Stimulated activated CD4-positive, alpha-beta T cell treated with anti-CD3 and anti-CD28 coated beads, Interleukin-15, amount 100 ng/mL, for 48 hours (primary cell): Measurements from ENCODE around the gene GNPTG.

ENCODE experiments used
- DNase-seq, 2 donors: peaks; one replicate each; pipeline ENCODE4 v3.0.0-alpha.2; 2020; ENCODE audit warnings: low read depth in 2 of 2

The GNPTG gene

GRCh38 chr16:1333854-1334700 lies 17.7 kb upstream of the GNPTG start:
- DNase-seq, result no peak

- DNase-seq, result no peak
Observed at GRCh38 chr16:1334739-1335138, 17.0 kb upstream of the GNPTG start.

DNA sequence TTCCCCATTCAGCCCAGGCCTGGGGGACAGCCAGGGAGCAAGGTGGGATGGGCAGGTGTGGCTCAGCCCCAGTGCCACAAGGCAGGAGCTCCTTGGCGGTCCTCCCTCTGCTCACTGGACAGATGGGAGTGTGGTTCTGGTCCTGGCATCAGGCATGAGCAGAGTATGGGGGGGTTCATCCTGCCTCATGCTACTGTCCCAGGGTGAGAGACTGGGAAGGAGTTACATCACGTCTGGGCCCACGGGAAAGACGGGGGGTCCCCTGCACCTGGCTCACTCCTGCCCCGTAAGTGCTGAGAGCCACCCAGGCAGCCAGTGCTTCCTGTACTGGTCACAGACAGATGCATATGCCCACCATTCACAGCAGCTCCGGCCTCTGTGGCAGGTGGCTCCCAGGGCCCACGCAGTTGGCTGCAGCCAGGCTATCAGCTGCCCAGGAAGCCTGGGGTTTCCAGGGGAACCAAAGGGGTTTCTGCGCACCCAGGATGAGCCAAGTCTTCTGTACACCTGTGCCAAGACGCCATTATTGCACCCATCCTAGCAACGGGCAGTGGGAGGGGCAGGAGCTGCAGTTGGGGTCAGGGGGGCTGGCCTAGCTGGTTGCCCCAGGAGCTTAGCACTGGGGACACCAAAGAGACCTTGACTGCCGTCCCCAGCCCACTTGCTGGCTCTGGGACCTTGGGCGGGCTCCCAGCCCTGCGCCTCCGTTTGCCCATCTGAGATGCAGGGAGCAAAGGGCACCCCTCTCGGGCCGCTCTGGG lies 16.3 kb upstream of the GNPTG start:
- DNase-seq, result no peak

DNA sequence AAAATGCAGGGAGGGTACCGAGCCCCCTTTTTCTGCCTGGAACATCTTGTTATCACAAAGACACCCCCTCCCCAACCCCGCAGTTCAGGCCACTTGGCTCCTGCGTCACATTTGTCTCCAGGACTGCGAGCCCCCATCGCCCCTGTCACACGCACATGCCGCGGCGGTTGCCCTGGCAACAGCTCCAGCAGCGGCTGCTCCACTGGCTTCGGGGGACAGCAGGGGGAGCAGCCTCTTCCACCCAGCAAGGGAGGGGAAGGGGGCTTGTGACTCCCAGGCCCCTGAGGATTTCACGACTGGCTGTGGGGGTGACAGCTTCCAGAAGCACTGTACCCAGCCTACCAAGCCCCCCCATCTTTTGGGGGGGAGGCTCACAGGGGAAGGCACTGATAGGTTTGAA lies 15.7 kb upstream of the GNPTG start:
- DNase-seq, result no peak

DNA sequence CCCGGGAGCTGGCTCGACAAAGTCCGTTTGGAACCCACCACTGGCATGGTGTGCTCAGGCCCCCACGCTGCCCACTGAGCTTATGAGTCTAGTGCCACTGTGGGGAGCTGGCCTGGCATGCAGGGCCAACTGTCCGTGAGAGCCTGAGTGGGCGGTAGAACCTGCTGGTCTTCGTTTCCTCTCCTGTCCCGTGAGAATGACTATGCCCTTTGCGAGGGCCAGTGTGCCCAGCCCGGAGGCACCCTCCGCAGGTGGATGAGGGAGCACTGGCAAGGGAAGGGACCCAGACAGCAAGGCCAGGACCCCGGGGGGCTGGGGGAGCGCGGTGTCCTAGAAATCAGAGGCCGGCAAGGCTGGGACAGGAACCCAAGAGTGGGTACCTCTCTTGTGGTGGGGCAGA lies 15.1 kb upstream of the GNPTG start:
- DNase-seq, result no peak

DNA sequence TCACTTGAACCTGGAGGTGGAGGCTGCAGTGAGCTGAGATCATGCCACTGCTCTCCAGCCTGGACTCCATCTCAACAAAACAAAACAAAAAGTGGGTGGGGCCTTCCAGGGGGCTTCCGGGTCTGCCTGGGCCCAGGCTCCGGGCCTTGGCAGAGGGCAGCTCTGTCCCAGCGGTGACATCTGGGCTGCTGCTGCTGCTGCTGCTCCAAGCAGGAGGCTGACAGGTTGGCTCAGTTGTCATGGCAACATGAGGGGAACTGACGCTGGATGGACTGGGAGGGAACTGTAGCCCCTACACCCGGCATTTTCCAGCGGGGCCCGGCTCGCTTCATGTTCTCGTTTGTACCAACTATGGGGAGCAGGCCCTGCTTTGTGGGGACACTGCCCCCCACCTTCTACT lies 14.2 kb upstream of the GNPTG start:
- DNase-seq, result no peak

DNA sequence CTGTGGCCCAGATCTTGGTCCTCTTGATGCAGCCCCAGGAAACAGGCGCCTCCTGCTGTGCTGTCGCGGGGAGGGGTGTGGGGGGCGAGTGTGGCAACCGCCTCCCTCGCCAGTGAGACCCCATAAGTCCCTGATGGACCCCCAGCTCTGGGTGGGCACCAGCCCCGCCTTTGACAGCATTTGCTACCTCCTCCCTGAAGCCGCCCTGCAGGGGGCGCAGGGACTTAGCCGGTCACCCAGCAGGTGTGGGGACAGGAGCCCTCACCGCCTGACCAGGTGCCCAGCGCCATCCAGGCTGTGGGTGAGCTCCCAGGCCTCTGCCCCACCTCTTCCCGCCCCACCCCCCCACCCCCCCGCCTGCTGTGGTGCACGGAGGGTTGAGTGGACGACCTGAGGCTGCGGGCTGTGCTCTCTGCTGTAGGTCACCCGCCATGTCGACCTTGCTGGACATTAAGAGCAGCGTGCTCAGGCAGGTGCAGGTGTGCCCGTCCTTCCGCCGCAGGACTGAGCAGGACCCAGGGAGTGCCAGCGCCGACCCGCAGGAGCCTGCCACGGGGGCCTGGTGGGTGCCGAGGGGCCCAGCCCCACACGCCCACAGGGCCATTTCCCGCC lies 13.5 kb upstream of the GNPTG start:
- DNase-seq, result no peak

GRCh38 chr16:1338855-1339675 lies 12.7 kb upstream of the GNPTG start:
- no peak for DNase-seq

DNA sequence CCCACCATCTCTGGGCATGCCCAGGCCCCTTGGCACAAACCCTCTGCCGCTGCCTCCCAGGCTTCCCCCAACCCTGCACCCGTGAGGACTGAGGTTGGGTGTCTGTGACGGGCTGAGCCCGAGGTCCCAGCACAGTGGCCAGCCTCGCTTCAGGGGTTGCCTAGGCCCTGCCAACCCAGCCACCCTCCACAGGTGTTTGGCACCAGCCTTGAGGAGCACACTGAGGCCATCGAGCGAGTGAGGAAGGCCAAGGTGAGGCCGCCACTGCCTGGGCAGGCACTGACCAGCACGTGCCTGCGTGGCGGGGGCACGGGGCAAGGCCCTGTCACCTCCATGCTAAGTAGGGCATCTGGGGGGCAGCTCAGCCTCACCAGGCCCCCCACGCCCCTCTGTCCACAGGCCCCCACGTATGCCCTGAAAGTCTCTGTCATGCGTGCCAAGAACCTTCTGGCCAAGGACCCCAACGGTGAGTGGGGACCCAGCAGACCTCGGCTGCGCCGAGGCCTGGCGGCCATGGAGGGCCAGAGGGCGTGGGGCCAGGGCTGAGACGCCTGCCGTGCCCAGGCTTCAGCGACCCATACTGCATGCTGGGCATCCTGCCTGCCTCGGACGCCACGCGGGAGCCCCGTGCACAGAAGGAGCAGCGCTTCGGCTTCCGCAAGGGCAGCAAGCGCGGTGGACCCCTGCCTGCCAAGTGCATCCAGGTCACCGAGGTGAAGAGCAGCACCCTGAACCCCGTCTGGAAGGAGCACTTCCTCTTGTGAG lies 10.8 kb upstream of the GNPTG start:
- no peak for DNase-seq

- DNase-seq, result no peak
Observed at GRCh38 chr16:1341495-1342420, 10.0 kb upstream of the GNPTG start.

DNA sequence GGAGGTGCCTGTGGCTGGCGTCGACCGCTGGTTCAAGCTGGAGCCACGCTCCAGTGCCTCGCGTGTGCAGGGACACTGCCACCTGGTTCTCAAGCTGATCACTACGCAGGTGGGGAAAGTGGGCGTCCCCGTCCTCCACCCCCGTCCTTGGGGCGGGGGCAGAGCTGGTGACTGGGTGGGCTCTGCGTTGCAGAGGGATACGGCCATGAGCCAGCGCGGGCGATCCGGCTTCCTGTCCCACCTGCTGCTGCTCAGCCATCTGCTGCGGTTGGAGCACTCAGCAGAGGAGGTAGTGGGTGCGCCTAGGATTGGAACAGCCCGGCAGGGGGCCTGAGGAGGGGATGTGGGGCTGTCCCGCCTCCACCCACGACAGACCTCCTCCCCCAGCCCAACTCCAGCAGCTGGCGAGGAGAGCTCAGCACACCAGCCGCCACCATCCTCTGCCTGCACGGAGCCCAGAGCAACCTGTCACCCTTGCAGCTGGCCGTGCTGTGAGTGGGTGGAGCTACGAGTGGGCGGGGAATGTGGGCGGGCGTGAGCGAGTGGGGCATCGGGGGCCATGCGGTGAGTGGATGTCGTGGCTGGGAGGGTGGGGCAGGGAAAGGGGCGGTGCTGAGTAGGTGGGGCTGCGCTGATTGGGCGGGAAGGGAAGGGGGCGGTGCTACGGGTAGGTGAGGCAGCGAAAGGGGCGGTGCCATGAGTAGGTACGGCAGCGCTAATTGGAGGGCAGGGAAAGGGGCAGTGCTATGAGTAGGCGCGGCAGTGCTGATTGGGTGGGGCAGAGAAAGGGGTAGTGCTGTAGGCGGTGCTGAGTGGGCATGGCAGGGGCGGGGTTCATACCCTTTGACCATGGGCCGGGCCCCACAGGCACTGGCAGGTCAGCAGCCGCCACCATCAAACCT lies 9.0 kb upstream of the GNPTG start:
- peak; percentile 89 to 91 for DNase-seq

DNA sequence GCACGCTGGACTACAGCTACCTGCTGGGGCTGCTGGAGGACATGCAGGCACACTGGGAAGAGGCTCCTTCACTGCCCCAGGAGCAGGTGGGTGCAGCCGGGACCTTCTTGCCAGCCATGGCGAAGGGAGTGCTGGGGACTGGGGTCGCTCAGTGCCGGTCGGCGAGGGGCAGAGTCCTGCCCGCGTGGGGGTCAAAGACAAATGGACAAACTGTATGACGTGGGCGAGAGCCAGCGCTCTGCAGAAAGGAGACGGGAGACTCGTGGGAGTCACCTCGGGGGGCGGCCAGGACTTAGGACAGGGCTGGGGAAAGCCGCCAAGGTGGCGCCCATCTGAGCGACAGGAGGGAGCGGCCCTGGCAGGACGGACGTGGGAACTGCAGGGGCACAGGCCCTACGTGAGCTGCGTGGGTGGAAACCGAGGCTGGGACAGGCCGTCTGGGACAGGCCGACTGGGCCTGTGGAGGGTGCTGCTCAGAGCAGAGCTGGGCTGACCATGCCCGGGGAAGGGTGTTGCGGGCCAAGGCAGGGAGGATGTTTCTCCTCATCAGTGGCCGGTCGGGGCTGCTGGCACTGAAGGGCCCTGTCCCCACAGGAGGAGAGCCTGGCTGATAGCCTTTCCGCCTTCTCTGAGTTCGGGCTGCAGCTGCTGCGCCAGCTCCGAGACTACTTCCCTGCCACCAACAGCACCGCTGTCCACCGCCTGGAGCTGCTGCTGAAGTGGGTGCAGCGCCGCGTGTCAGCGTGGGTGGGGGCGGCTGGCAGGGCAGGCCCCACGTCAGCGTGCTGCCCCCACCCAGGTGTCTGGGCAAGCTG lies 8.1 kb upstream of the GNPTG start:
- DNase-seq, result no peak

GRCh38 chr16:1344499-1344898 lies 7.2 kb upstream of the GNPTG start:
- DNase-seq, result no peak

DNA sequence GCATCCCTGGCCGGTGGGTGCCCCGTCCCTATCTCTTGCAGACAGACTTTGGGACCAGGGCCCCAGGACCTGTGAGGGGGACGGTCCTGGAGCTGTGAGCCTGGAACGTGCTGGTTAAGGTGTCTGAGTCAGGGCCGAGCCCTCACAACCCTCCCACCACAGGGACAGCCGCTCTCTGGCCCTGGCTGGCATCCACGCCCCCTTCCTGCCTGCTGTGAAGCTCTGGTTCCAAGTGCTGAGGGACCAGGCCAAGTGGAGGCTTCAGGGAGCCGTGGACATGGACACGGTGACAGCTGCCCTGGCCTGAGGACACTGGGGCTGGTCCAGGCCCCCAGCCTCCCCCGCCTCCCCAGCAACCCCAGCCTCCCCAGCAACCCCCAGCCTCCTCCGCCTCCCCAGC lies 6.6 kb upstream of the GNPTG start:
- no peak for DNase-seq

DNA sequence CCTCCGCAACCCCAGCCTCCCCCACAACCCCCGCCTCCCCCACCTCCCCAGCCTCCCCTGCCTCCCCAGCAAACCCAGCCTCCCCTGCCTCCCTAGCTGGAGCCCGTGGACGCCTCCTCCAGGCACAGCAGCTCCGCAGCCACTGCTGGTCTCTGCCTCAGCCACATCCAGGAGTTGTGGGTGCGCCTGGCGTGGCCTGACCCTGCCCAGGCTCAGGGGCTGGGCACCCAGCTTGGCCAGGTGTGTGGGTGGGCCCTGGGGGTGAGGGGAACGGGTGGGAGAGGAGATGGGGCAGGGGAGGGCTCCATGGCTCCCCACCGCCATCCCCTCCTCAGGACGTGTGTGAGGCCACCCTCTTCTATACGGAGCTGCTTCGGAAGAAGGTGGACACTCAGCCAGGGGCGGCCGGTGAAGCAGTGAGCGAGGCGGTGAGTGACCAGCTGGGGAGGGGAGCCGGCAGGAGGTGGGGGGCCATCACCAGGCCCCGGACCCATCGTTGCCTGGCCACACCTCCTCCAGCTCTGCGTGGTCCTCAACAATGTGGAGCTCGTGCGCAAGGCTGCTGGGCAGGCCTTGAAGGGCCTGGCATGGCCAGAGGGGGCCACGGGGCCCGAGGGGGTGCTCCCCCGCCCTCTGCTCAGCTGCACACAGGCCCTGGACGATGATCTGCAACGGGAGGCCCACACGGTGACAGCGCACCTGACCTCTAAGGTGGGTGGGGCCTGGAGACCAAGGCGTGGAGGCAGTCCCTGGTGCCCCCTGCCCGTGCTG lies 5.9 kb upstream of the GNPTG start:
- no peak for DNase-seq

DNA sequence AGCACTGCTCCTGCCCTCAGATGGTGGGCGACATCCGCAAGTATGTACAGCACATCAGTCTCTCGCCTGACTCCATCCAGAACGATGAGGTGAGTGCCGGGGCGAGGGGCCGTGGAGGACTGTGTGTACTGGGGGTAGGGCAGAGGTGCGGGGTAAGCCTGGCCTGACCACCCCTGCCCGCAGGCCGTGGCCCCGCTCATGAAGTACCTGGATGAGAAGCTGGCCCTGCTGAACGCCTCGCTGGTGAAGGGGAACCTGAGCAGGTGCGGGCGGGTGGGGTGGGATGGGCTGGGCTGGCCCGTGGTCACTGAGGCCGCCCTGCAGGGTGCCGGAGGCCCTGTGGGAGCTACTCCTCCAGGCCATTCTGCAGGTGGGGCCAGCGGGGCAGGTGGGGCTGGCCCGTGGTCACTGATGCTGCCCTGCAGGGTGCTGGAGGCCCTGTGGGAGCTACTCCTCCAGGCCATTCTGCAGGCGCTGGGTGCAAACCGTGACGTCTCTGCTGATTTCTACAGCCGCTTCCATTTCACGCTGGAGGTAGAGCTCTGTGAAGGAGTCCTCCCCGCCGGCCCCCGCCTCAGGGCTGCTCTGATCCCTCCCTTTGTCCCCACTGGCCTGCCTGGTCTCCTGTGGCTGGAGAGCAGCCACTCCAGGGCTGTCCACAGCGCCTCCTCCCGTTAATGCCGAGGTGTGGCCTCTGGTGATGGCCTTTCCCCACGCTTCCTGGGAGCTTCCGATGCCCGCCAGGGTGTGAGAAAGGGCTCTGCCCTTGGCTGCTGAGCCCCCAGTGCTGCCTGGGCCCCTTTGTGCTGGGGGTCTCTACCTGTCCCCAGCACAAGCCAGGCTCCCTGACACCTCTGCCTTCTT lies 5.1 kb upstream of the GNPTG start:
- DNase-seq, result no peak
